IPS DF 6.9 (cell line): ENCODE measurements around the gene TRDMT1.

Experiments used
- DNase-seq: peaks from one replicate; pipeline ENCODE4 v3.0.0-alpha.2; 2013; ENCODE audit warnings: low read depth, low spot score
- H3K27ac ChIP-seq: one replicate; pipeline ENCODE4 v1.5.1; 2013; ENCODE audit warnings: low read length, control low read depth
- H3K27me3 ChIP-seq: 2 replicates; pipeline ENCODE4 v1.6.1; 2013; ENCODE audit warnings: mild to moderate bottlenecking, low read length; ENCODE audit not compliant: control insufficient read depth, insufficient read depth
- H3K36me3 ChIP-seq: 2 replicates; pipeline ENCODE4 v1.6.1; 2013; ENCODE audit warnings: low read length; ENCODE audit not compliant: control insufficient read depth, insufficient read depth
- H3K4me1 ChIP-seq: 2 replicates; pipeline ENCODE4 v1.6.1; 2013; ENCODE audit warnings: low read length; ENCODE audit not compliant: control insufficient read depth, insufficient read depth
- H3K4me3 ChIP-seq: 2 replicates; pipeline ENCODE4 v1.5.1; 2013; ENCODE audit warnings: mild to moderate bottlenecking, low read length
- H3K9me3 ChIP-seq: 2 replicates; pipeline ENCODE4 v1.6.1; 2013; ENCODE audit warnings: low read length, inconsistent platforms; ENCODE audit not compliant: control insufficient read depth, insufficient read depth
- WGBS: extraction: QIAGEN DNeasy Blood & Tissue Kit; methylation state at CpG from one replicate; pipeline ENCODE4 v1.1.7; 2013; ENCODE audit warnings: mixed read lengths, missing lambda C conversion rate; ENCODE audit not compliant: insufficient read length, insufficient coverage; 5-methylcytosine and 5-hydroxymethylcytosine counted together

TRDMT1 gene

DNA sequence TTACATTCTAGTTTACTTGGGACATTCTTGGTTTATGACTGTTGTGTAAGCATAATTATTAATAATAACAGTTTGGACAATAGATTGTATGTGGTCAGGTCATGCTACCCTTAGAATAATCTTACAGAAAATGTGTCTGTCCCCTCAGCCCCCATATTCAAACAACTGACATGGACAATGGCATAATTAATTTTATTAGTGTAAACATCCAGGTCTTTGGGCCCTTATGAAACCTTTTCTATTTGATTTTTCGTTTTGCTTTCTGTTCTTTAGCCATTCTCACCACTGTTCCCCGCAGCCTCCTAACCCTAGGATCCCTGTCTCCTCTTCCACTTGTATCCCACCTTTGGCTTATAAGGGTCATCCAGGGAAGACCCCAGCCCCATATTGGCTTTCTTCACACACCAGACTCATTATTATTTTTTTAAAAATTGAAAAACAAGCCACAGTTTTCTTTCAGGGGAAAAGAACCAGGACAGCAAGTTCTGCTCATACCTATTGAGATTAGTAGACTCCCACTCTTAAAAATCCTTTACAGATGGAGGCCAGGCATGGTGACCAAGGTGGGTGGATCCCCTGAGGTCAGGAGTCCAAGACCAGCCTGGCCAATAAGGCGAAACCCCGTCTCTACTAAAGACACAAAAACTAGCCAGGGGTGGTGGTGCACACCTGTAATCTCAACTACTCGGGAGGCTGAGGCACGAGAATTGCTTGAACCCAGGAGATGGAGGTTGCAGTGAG, 38.0 kb upstream of the TRDMT1 start:
- no peak for DNase-seq
- peaks cover 9% of the 10 kb centered on the region; the same call in 1 of the 2 replicates for H3K36me3 ChIP-seq
- WGBS = no CpG with 5 or more reads among the region's 6 CpGs
- H3K27ac ChIP-seq = no peak overlapping the region
- no peaks in the 10 kb centered on the region for H3K9me3 ChIP-seq
- H3K27me3 ChIP-seq = no peaks in the 10 kb centered on the region
- H3K4me1 ChIP-seq = no peaks in the 10 kb centered on the region
- no peak overlapping the region for H3K4me3 ChIP-seq

DNA sequence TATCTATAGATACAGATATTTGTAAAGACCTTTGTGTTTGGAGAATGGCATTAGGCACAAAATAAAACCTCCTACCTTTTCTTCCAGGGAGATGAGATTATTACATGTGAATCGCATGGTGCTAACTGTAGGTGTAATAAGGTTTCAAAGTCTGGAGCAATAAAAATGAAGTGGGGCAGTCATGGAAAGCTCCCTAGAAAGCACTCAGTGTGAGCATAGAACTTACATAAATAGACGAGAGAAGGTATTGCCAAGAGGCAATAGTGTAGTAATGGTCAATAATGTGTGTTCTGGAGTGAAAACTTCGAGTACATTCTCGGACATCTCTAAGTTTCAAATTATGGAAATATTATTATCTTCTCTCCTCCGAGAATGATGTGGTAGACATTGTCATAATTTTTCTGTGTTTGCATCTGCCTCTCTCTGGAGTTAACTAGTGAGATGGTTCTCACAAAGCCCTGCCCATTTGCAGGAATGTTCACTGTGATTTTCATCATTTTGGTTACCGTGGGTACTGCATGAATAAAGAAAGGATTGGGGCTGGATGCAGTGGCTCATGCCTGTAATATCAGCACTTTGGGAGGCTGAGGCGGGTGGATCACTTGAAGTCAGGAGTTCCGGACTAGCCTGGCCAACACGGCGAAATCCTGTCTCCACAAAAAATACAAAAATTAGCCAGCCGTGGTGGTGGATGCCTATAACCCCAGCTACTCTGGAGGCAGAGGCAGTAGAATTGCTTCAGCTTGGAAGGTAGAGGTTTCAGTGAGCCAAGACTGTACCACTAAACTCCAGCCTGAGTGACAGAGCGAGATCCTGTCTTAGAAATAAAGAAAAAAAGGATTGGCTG, 37.2 kb upstream of the TRDMT1 start:
- Histone ChIP-seq H3K27me3 (no peaks in the 10 kb centered on the region), H3K4me1 (no peaks in the 10 kb centered on the region), H3K36me3 (peaks cover 11% of the 10 kb centered on the region; the same call in 1 of the 2 replicates), H3K27ac (no peak overlapping the region), H3K9me3 (no peaks in the 10 kb centered on the region), H3K4me3 (no peak overlapping the region)
- WGBS = no CpG with 5 or more reads among the region's 12 CpGs
- DNase-seq = no peak

DNA sequence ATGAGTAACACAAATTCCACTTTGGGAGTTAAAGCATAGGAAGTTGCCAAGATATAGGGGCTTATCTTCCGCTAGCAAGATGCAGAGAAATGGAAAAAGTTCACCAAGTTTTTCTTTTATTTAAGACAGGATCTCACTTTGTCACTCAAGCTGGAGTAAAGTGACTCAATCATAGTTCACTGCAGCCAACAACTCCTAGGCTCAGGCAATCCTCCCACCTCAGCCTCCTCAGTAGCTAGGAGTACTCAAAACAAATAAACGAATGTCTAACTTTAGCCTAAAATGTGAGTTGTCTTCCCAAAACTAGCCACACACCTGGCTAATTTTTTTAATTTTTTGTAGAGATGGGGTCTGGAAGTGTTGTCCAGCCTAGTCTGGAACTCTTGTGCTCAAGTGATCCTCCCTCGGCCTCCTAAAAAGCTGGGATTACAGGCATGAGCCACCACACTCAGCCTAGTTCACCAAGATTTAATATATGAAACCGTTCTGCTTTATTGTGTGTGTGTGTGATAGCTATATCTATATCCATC, 36.5 kb upstream of the TRDMT1 start:
- Histone ChIP-seq H3K4me3 (no peak overlapping the region), H3K9me3 (no peaks in the 10 kb centered on the region), H3K27ac (no peak overlapping the region), H3K36me3 (peaks cover 13% of the 10 kb centered on the region; the same call in 1 of the 2 replicates), H3K27me3 (no peaks in the 10 kb centered on the region), H3K4me1 (no peaks in the 10 kb centered on the region)
- no peak for DNase-seq
- no CpG with 5 or more reads among the region's 4 CpGs for WGBS

DNA sequence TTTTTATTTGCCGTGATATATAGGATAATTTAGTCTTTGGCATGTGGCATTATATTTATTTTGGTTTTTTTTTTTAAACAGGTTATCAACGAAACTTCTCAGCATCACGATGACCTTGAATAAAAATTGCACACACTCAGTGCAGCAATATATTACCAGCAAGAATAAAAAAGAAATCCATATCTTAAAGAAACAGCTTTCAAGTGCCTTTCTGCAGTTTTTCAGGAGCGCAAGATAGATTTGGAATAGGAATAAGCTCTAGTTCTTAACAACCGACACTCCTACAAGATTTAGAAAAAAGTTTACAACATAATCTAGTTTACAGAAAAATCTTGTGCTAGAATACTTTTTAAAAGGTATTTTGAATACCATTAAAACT, 35.7 kb upstream of the TRDMT1 start:
- Histone ChIP-seq H3K4me3 (no peak overlapping the region), H3K36me3 (peaks cover 13% of the 10 kb centered on the region; the same call in 1 of the 2 replicates), H3K4me1 (no peaks in the 10 kb centered on the region), H3K27me3 (no peaks in the 10 kb centered on the region), H3K27ac (no peak overlapping the region), H3K9me3 (no peaks in the 10 kb centered on the region)
- DNase-seq = no peak
- WGBS = no CpG with 5 or more reads among the region's 5 CpGs

DNA sequence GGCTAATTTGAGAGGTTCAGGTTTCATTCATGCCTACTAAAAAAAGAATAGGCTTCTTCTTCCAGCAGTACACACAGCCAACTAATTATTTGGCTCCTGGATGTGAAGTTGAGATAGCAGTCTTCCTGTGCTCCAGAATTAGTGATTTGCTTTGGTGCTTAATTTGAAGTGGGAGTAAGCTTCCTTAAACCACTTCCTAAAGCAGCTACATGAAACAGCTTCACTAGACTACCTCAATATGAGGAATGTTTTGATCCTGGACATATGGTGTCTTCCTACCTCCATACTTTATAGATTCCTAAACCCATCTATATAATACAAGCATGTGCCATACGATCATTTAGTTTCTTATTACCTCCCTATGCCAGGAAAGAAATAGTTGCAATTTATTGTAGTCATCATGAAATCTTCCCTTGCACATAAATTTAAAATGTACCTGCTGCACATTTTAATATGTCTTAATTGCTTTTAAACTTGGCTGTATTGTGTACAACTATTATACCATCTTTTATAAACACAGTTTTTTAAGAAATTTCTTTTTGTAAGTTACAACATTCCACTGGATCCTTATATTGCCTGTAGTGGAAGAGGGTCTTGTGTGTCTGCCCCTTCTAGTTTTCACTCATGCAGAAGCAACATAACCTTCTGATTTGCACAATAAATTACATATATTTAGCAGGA, 35.1 kb upstream of the TRDMT1 start:
- H3K27me3 ChIP-seq = no peaks in the 10 kb centered on the region
- no peak for DNase-seq
- no peaks in the 10 kb centered on the region for H3K4me1 ChIP-seq
- WGBS = no CpG with 5 or more reads among the region's 1 CpG
- H3K36me3 ChIP-seq = peaks cover 13% of the 10 kb centered on the region; the same call in 1 of the 2 replicates
- no peak overlapping the region for H3K27ac ChIP-seq
- H3K4me3 ChIP-seq = no peak overlapping the region
- no peaks in the 10 kb centered on the region for H3K9me3 ChIP-seq

DNA sequence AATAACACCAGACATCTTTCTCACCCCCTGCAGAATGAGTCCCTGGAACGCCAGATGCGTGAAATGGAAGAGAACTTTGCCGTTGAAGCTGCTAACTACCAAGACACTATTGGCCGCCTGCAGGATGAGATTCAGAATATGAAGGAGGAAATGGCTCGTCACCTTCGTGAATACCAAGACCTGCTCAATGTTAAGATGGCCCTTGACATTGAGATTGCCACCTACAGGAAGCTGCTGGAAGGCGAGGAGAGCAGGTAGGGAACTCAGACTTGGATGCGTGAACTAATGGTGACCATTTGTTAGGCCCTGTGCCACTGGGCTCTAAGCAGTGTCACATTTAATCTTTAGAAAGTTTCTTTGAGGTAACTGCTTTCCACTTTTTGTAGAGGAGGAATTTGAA, 33.7 kb upstream of the TRDMT1 start:
- H3K27ac ChIP-seq = no peak overlapping the region

DNA sequence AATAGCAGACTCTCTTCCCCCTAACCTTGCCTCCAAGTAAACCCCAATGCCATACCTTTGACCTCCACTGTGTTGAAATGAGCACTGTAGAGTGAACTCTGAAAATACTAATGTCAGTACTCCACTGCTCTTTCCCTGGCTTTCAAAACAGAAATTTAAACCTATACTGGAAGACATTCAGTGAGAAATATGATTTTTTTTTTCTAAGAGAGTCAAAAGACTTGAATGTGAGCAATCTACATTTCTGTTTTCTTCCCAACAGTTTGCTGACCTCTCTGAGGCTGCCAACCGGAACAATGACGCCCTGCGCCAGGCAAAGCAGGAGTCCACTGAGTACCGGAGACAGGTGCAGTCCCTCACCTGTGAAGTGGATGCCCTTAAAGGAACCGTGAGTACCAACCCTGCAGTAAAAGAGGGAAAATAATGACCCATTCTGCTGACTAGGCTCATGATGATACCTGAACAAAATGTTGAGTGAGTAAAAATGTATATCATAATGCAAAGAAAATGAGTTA, 33.0 kb upstream of the TRDMT1 start:
- no CpG with 5 or more reads among the region's 5 CpGs for WGBS
- peaks cover 13% of the 10 kb centered on the region; the same call in 1 of the 2 replicates for H3K36me3 ChIP-seq

More for the DNA sequence above, 33.7 kb upstream of the TRDMT1 start:
- WGBS = no CpG with 5 or more reads among the region's 8 CpGs
- Histone ChIP-seq H3K36me3 (peaks cover 13% of the 10 kb centered on the region; the same call in 1 of the 2 replicates), H3K27me3 (no peaks in the 10 kb centered on the region), H3K4me3 (no peak overlapping the region), H3K9me3 (no peaks in the 10 kb centered on the region), H3K4me1 (no peaks in the 10 kb centered on the region)
- no peak for DNase-seq

DNA sequence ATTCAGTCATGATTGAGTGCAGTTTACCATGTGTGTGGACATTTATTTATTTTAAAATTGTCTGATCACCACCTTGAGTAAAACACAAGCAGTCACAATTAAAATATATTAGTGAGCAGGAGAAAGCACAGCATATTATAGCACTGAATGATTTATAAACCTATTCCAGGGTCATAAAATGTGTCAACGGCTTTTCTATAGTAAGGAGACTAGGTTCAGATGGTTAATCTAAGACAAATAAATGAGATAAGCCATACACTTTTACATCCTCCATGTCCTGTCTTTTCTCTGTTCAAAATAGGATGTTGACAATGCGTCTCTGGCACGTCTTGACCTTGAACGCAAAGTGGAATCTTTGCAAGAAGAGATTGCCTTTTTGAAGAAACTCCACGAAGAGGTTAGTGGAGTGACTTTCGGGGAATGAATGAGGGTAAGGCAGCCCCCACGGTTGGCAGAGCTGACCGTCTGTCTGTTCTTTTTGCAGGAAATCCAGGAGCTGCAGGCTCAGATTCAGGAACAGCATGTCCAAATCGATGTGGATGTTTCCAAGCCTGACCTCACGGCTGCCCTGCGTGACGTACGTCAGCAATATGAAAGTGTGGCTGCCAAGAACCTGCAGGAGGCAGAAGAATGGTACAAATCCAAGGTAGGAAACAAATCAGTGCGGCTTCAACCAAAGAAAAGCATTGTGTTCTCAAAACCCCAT, 32.0 kb upstream of the TRDMT1 start:
- Histone ChIP-seq H3K27ac (no peak overlapping the region), H3K27me3 (no peaks in the 10 kb centered on the region), H3K36me3 (peaks cover 13% of the 10 kb centered on the region; the same call in 1 of the 2 replicates), H3K4me1 (peaks cover 2% of the 10 kb centered on the region; the same call in 1 of the 2 replicates), H3K4me3 (no peak overlapping the region), H3K9me3 (no peaks in the 10 kb centered on the region)
- no peak for DNase-seq
- WGBS = no CpG with 5 or more reads among the region's 14 CpGs

More for the DNA sequence above, 33.0 kb upstream of the TRDMT1 start:
- H3K4me1 ChIP-seq = no peaks in the 10 kb centered on the region
- H3K4me3 ChIP-seq = no peak overlapping the region
- no peaks in the 10 kb centered on the region for H3K27me3 ChIP-seq
- no peak for DNase-seq
- H3K9me3 ChIP-seq = no peaks in the 10 kb centered on the region
- no peak overlapping the region for H3K27ac ChIP-seq

DNA sequence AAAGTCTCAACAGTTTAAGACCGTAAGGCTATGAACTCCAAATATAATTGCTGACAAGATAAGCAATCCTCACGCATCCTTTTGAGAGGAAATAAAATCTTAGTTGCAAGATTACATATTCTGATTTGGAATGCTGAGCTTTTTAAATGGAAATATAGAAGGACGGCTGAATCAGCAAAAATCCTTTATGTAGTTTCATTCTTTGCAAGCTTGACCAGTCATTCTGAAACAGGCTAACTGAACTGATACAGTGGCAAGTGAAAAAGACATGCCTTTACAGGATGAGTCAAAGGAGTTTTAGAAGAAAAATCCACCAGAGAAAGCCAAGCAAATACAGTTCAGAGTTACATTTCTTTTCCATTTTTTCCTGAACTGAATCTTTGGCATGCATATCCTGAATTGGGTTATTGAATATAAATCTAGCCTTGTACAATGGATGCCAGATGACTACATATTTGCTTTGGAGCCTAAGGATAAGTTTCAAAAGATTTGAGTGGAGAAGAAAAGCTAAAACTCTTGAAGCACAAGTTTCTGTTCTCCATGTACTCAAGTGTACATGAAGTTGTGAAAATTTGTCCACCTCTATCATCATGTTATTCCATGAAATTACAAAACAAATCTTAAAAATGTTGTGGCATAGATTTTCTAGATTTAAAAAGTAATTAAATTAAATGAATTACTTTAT, 30.9 kb upstream of the TRDMT1 start:
- WGBS = no CpG with 5 or more reads among the region's 3 CpGs
- peaks cover 13% of the 10 kb centered on the region; the same call in 1 of the 2 replicates for H3K36me3 ChIP-seq
- no peaks in the 10 kb centered on the region for H3K9me3 ChIP-seq
- no peak for DNase-seq
- no peak overlapping the region for H3K27ac ChIP-seq
- peaks cover 2% of the 10 kb centered on the region; the same call in 1 of the 2 replicates for H3K4me1 ChIP-seq
- peaks cover 2% of the 10 kb centered on the region; the same call in 1 of the 2 replicates for H3K27me3 ChIP-seq
- no peak overlapping the region for H3K4me3 ChIP-seq
